RWPE1 (cell line): ENCODE measurements around the gene KMT5B.

Experiments used
- CTCF ChIA-PET: fragments of 350-600 bp; sonication (Branson Sonifier 250); formaldehyde crosslinking; extraction: SDS; loops from one replicate; lab custom pipeline; 2021; lab: Yijun Ruan, JAX
- POLR2A ChIA-PET: fragments of 400-600 bp; formaldehyde crosslinking; extraction: SDS; loops from one replicate; lab custom pipeline; 2020; ENCODE audit warnings: antibody characterized with exemption; ENCODE audit not compliant: low non-redundant PET; lab: Yijun Ruan, JAX
- DNase-seq: peaks from one replicate; pipeline ENCODE4 v3.0.0; 2012; ENCODE audit warnings: low spot score
- H3K27ac ChIP-seq: fragments of 450-650 bp; 2 replicates; pipeline ENCODE4 v1.5.1; 2017
- CTCF ChIP-seq: fragments of 450-650 bp; conservative IDR thresholded peaks from 2 replicates; pipeline ENCODE4 v1.5.1; 2017; ENCODE audit warnings: low read depth, mild to moderate bottlenecking

Gene KMT5B

DNA sequence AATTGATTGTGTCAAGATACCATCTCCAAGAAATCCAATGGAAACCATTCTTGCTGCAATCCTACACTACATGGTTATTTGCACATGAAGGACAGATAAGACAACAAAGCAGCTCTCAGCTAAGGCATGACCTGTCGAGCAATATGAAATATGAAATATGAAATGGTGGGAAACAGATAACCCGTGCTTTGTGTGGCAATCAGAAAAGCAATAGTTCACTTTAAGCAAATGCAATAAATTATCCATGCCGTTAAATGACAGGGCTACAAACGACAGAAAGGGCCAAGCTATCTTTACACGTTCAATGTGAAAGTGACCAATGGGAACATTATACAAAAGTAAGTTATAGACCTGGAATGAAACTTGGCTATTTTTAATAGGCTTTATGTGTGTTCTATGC is 35.2 kb downstream of the KMT5B start:
- DNase-seq = no peak
- POLR2A ChIA-PET = no interaction called here
- CTCF ChIA-PET = interaction anchor here (0.6 to 0.7 kb wide), 3 partner anchors 11 to 102 kb away, joined by 3 to 6 read pairs (median 5); no protein-coding TSS in a partner anchor
- no peak overlapping the region for H3K27ac ChIP-seq
- TF ChIP-seq CTCF = no peak

GRCh38 chr11:68173926-68174325 is 39.2 kb downstream of the KMT5B start:
- ChIA-PET CTCF (interaction anchor here (0.6 kb wide), 2 partner anchors 133 to 164 kb away, joined by 3 read pairs; no protein-coding TSS in a partner anchor), POLR2A (no interaction called here)
- no peak for TF ChIP-seq CTCF
- H3K27ac ChIP-seq = no peak overlapping the region
- no peak for DNase-seq

GRCh38 chr11:68169442-68169841 is 43.7 kb downstream of the KMT5B start:
- H3K27ac ChIP-seq = no peak overlapping the region
- TF ChIP-seq CTCF = no peak
- CTCF ChIA-PET = no interaction called here
- POLR2A ChIA-PET = no interaction called here
- DNase-seq = no peak

DNA sequence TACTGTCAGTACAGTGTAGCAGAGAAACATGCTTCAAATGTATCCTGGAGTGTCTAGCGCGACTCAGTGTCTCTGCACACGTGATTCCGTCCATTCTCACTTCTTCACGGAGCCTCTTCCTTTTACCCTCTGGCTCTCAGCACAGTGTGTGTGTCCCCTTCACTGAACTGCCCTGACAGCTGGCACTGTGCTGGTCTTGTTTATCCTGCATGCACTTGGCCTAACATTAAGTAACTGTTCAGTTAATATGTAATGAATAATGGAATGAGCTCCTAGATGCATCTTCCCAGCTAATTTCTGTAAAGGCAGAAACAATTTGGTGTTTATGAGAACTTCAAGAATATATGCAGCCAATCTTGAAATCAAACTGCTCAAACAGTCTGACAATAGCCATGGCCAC is 44.4 kb downstream of the KMT5B start:
- ChIA-PET POLR2A (no interaction called here), CTCF (no interaction called here)
- no peak for TF ChIP-seq CTCF
- DNase-seq = no peak
- H3K27ac ChIP-seq = no peak overlapping the region

GRCh38 chr11:68167474-68167873 is 45.6 kb downstream of the KMT5B start:
- H3K27ac ChIP-seq = no peak overlapping the region
- POLR2A ChIA-PET = no interaction called here

GRCh38 chr11:68166969-68167368 is 46.1 kb downstream of the KMT5B start:
- POLR2A ChIA-PET = no interaction called here
- TF ChIP-seq CTCF = no peak
- DNase-seq = no peak
- no peak overlapping the region for H3K27ac ChIP-seq
- CTCF ChIA-PET = no interaction called here

More at GRCh38 chr11:68167474-68167873, 45.6 kb downstream of the KMT5B start:
- DNase-seq = no peak
- no peak for TF ChIP-seq CTCF
- CTCF ChIA-PET = no interaction called here
